Activated T-helper 2 cell treated with anti-CD3 and anti-CD28 coated beads, Interferon-gamma antibody, Interleukin-2, Interleukin-4, amounts not matched to agents 10 μg/mL and 5 μg/mL and 100 μg/mL, durations not matched to agents 14 hours and 24 hours and 36 hours (primary cell): ENCODE data around the gene DELE1. TPM values are rescaled to one million over a fixed set of nuclear protein-coding genes. Genes with fewer than 3 reads are reported as not detected.

Experiments used
- DNase-seq: peaks from one replicate; pipeline ENCODE4 v3.0.0; 2021; ENCODE audit warnings: low spot score
- H3K27ac Mint-ChIP-seq: one replicate; pipeline ENCODE4 v1.8.0; 2021; ENCODE audit warnings: mixed read lengths
- H3K27me3 Mint-ChIP-seq: one replicate; pipeline ENCODE4 v1.8.0; 2021; ENCODE audit warnings: low read depth, mixed read lengths
- H3K36me3 Mint-ChIP-seq: one replicate; pipeline ENCODE4 v1.8.0; 2021; ENCODE audit warnings: low read depth, mixed read lengths
- H3K4me1 Mint-ChIP-seq: one replicate; pipeline ENCODE4 v1.8.0; 2021; ENCODE audit warnings: low read depth, mixed read lengths
- H3K4me3 Mint-ChIP-seq: one replicate; pipeline ENCODE4 v1.8.0; 2021; ENCODE audit warnings: low read depth, mild to moderate bottlenecking, moderate library complexity, mixed read lengths
- H3K9me3 Mint-ChIP-seq: one replicate; pipeline ENCODE4 v1.8.0; 2021; ENCODE audit warnings: mixed read lengths
- intact Hi-C: fragments of 100-400 bp; cut with micrococcal nuclease; formaldehyde crosslinking; loops from one replicate; pipeline ENCODE4 v1.15.1; 2023
- total RNA-seq: library from RNA; stranded (reverse); gene quantifications from 2 replicates; pipeline ENCODE4 v1.2.3, GENCODE V29; 2022

The DELE1 gene
- 74.1 and 76.8 TPM in 2 replicates for total RNA-seq

GRCh38 chr5:141923448-141924313 lies at the start of gene DELE1:
DELE1 (plus strand) TSS chr5:141923871; CDS start chr5:141923942, 71 bp downstream.
- peak within 1 kb of the TSS; percentile 89 for H3K27ac Mint-ChIP-seq
- H3K9me3 Mint-ChIP-seq, result no peaks in the 10 kb centered on the region
- peak within 1 kb of the TSS; percentile 88 for H3K4me3 Mint-ChIP-seq
- H3K27me3 Mint-ChIP-seq, result no peaks in the 10 kb centered on the region
- H3K36me3 Mint-ChIP-seq, result peaks cover 38% of the 10 kb centered on the region
- intact Hi-C loops, result loop anchor here (1.0 to 5.0 kb wide), 4 partner anchors 37 to 184 kb away; partner anchors contain the start of genes NDFIP1 and RNF14
- peaks cover 13% of the 10 kb centered on the region for H3K4me1 Mint-ChIP-seq
- peak; percentile 91 for DNase-seq

- Mint-ChIP-seq H3K27me3 (peaks cover 62% of the 10 kb centered on the region), H3K36me3 (no peaks in the 10 kb centered on the region), H3K4me1 (peaks cover 8% of the 10 kb centered on the region), H3K4me3 (no peak overlapping the region), H3K27ac (no peak overlapping the region), H3K9me3 (no peaks in the 10 kb centered on the region)
- intact Hi-C loops, result no loop called here
- DNase-seq, result no peak
Measured at GRCh38 chr5:141873933-141874261, 49.8 kb upstream of the DELE1 start.

GRCh38 chr5:141874262-141874964 lies 49.3 kb upstream of the DELE1 start:
- H3K27ac Mint-ChIP-seq, result no peak overlapping the region
- peaks cover 12% of the 10 kb centered on the region for H3K4me1 Mint-ChIP-seq
- no peak overlapping the region for H3K4me3 Mint-ChIP-seq
- no peak for DNase-seq
- H3K36me3 Mint-ChIP-seq, result no peaks in the 10 kb centered on the region
- H3K27me3 Mint-ChIP-seq, result peaks cover 67% of the 10 kb centered on the region
- intact Hi-C loops, result no loop called here
- no peaks in the 10 kb centered on the region for H3K9me3 Mint-ChIP-seq

GRCh38 chr5:141875022-141875740 lies 48.5 kb upstream of the DELE1 start:
- peaks cover 72% of the 10 kb centered on the region for H3K27me3 Mint-ChIP-seq
- DNase-seq, result no peak
- intact Hi-C loops, result no loop called here
- no peak overlapping the region for H3K4me3 Mint-ChIP-seq
- H3K9me3 Mint-ChIP-seq, result no peaks in the 10 kb centered on the region
- H3K4me1 Mint-ChIP-seq, result peaks cover 14% of the 10 kb centered on the region
- H3K27ac Mint-ChIP-seq, result no peak overlapping the region
- H3K36me3 Mint-ChIP-seq, result no peaks in the 10 kb centered on the region

GRCh38 chr5:141875795-141876627 lies 47.7 kb upstream of the DELE1 start:
- Mint-ChIP-seq H3K27me3 (peaks cover 74% of the 10 kb centered on the region), H3K4me1 (peaks cover 14% of the 10 kb centered on the region), H3K4me3 (no peak overlapping the region), H3K27ac (no peak overlapping the region), H3K9me3 (no peaks in the 10 kb centered on the region), H3K36me3 (no peaks in the 10 kb centered on the region)
- no peak for DNase-seq
- intact Hi-C loops, result no loop called here

GRCh38 chr5:141876628-141877355 lies 46.9 kb upstream of the DELE1 start:
- peak overlapping the region; percentile 41 for H3K4me3 Mint-ChIP-seq
- peaks cover 77% of the 10 kb centered on the region for H3K27me3 Mint-ChIP-seq
- H3K36me3 Mint-ChIP-seq, result no peaks in the 10 kb centered on the region
- no peaks in the 10 kb centered on the region for H3K9me3 Mint-ChIP-seq
- peaks cover 14% of the 10 kb centered on the region for H3K4me1 Mint-ChIP-seq
- no peak for DNase-seq
- intact Hi-C loops, result no loop called here
- no peak overlapping the region for H3K27ac Mint-ChIP-seq

GRCh38 chr5:141877356-141878185 lies 46.1 kb upstream of the DELE1 start:
- Mint-ChIP-seq H3K9me3 (no peaks in the 10 kb centered on the region), H3K4me3 (peak overlapping the region; percentile 41), H3K36me3 (no peaks in the 10 kb centered on the region), H3K27me3 (peaks cover 78% of the 10 kb centered on the region), H3K4me1 (peaks cover 14% of the 10 kb centered on the region), H3K27ac (no peak overlapping the region)
- intact Hi-C loops, result loop anchor here (2.0 kb wide), 1 partner anchor 33 kb away; no protein-coding TSS in a partner anchor
- DNase-seq, result no peak

- peak within 1 kb of the TSS; percentile 78 for H3K4me3 Mint-ChIP-seq
- intact Hi-C loops, result loop anchor here (2.0 kb wide), 1 partner anchor 33 kb away; no protein-coding TSS in a partner anchor
- no peaks in the 10 kb centered on the region for H3K9me3 Mint-ChIP-seq
- no peaks in the 10 kb centered on the region for H3K36me3 Mint-ChIP-seq
- H3K4me1 Mint-ChIP-seq, result peaks cover 14% of the 10 kb centered on the region
- peak within 1 kb of the TSS; percentile 1 for H3K27ac Mint-ChIP-seq
- DNase-seq, result no peak
- peaks cover 77% of the 10 kb centered on the region for H3K27me3 Mint-ChIP-seq
Measured at GRCh38 chr5:141878186-141878710, 45.4 kb upstream of the DELE1 start, which contains the start of gene PCDH1. PCDH1 (minus strand) TSS chr5:141878410; CDS start chr5:141878262, 148 bp downstream.

GRCh38 chr5:141878711-141879425 lies 44.8 kb upstream of the DELE1 start:
- H3K27me3 Mint-ChIP-seq, result peaks cover 76% of the 10 kb centered on the region

GRCh38 chr5:141879426-141879759 lies 44.3 kb upstream of the DELE1 start:
- H3K27ac Mint-ChIP-seq, result no peak overlapping the region

More at GRCh38 chr5:141878711-141879425, 44.8 kb upstream of the DELE1 start:
- peak; percentile 77 for DNase-seq
- no peaks in the 10 kb centered on the region for H3K9me3 Mint-ChIP-seq
- peaks cover 14% of the 10 kb centered on the region for H3K4me1 Mint-ChIP-seq
- intact Hi-C loops, result loop anchor here (1.0 to 2.0 kb wide), 5 partner anchors 34 to 214 kb away; no protein-coding TSS in a partner anchor
- no peaks in the 10 kb centered on the region for H3K36me3 Mint-ChIP-seq
- H3K4me3 Mint-ChIP-seq, result peak overlapping the region; percentile 78
- peak overlapping the region; percentile 1 for H3K27ac Mint-ChIP-seq

More at GRCh38 chr5:141879426-141879759, 44.3 kb upstream of the DELE1 start:
- H3K27me3 Mint-ChIP-seq, result peaks cover 75% of the 10 kb centered on the region
- peaks cover 14% of the 10 kb centered on the region for H3K4me1 Mint-ChIP-seq
- H3K36me3 Mint-ChIP-seq, result no peaks in the 10 kb centered on the region
- no peak overlapping the region for H3K4me3 Mint-ChIP-seq
- DNase-seq, result no peak
- intact Hi-C loops, result loop anchor here (1.0 to 2.0 kb wide), 5 partner anchors 35 to 214 kb away; no protein-coding TSS in a partner anchor
- H3K9me3 Mint-ChIP-seq, result no peaks in the 10 kb centered on the region
